ENCODE data around the gene PPFIA1.

PPFIA1 gene

DNA sequence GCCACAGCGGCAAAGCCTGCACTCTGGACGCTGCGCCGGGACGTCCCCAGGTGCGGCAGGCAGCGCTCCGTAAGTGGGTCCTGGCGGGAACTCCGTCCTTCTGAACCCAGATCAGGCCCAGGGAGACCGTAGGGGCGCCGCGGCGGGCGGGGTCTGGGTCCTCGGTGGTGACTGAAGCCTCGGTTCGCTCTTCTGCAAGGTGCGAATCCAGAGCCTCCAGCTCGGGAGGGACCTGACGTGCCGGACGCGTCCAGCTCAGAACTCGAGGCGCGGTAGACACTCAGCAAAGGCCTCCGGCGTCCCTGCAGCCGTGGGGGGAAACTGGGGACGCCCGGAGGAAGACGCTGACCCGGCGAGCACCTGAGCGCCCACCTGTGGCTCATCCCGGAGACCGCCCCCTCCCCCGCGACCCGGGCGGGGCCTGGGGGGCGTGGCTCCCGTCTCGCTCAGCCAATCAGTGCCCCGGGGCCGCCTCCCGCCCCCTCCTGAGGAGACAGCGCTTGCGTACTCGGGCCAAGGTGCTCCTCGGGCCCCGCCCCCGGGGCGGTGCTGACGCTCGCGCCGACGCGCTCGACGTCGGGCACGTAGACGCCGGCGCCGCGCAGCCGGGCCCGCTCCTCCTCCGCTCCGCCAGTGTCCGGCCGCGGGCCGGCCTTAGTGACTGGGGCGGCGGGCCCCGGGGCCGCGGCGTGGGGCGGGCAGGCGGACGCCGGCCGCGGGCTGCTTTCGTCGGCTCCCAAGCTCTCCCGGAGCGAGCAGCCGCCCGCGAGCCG, at the start of gene PPFIA1:
Gene PPFIA1 (plus strand): TSS at position 587 of the 773 bp plus-strand sequence. CDS start 1,483 bp downstream, outside the sequence.
- peak; percentile 62 for DNase-seq (ENCODE audit: low read depth, low spot score)

DNA sequence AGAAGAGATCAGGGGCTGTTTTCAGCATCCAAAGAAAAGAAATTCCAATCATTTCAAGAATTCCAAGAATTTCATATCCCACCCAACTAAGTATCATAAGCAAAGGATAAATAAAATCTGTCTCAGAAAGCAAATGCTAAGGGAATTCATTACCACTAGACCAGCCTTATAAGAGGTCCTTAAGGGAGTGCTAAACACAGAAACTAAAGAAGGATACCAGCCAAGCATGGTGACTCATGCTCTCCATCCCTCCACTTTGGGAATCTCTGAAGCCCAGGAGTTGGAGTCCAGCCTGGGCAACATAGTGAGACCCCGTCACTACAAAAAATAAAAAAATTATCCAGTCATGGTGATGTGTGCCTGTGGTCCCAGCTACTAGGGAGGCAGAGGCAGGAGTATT, 49.6 kb upstream of the PPFIA1 start:
- DNase-seq (ENCODE audit: low read depth, low spot score) = no peak

DNA sequence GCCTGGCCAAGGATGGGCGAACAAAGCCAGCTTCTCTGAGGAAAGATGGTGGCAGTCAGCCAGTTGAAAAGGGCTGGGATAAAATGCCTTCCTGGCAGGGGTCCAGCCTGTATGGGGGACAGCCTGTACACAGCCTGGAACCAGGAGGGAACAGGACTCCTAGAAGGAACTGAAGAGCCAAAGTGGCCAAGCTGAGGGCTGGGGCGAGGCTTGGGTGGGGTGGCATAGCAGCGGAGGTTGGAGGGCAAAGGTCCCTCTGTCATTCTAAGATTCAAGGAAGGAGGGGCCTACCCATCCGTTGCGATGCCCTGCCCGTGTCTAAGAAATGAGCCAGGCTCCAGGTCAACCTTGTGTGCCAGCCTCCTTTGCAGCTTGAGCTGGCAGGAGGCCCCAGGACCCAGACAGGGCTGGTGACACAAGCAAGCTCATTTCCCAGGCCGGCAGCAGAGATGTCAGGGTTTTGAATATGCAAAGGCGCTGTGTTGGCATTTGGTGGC, 44.8 kb upstream of the PPFIA1 start:
- DNase-seq (ENCODE audit: low read depth, low spot score) = no peak

DNA sequence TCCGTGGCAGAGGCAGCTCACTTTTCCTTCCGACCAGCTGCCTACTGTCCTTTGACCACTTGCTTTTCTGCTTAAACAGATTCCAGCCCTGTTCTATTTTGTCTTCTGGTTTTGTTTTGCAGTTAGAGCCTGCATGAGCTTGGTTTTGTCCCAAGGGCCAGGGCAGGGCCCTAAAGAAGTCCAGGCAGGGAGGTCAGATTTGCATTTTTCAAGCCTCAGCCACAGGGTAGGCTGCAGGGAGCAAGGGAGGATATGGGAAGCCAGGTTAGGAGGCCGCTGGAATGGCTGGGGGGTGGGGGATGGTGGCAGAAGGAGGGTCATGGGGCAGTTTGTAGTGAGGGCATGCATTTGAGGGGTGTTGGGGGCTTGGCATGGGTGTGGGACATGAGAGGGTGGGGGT, 44.3 kb upstream of the PPFIA1 start:
- no peak for DNase-seq (ENCODE audit: low read depth, low spot score)

DNA sequence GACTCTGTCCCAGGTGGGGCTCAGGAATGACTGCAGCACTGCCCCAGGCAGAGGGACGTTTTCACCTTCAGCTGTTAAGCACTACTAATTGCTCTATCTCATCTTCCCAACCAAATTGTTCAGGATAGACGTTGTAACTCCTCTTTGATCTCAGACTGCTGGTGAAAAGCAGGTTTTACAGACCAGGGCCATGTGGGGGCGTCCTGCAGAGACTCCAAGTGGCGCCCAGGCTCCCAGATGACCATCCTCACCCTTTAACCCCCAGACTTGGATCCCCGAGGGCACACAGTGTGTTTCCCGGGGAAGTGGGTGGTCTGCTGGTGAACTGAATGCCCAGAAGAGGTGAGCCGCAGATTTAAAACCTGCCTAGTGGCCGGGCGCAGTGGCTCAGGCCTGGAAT, 43.5 kb upstream of the PPFIA1 start:
- no peak for DNase-seq (ENCODE audit: low read depth, low spot score)

DNA sequence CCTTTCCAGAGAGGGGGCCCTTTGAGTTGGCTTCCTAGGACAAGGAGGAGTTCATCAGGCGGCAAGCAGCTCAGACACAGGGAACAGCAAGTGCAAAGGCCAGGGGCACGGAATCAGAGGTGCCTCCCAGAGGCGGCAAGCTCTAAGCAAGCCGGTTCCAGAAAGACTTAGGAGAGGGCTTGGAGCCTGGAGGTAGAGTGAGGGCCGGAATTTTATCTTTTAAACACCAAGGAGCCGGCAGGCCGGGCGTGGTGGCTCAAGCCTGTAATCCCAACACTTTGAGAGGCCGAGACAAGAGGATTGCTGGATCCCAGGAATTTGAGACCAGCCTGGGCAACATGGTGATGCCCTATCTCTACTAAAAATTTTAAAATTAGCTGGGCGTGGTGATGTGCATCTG, 40.8 kb upstream of the PPFIA1 start:
- DNase-seq (ENCODE audit: low read depth, low spot score) = no peak

DNA sequence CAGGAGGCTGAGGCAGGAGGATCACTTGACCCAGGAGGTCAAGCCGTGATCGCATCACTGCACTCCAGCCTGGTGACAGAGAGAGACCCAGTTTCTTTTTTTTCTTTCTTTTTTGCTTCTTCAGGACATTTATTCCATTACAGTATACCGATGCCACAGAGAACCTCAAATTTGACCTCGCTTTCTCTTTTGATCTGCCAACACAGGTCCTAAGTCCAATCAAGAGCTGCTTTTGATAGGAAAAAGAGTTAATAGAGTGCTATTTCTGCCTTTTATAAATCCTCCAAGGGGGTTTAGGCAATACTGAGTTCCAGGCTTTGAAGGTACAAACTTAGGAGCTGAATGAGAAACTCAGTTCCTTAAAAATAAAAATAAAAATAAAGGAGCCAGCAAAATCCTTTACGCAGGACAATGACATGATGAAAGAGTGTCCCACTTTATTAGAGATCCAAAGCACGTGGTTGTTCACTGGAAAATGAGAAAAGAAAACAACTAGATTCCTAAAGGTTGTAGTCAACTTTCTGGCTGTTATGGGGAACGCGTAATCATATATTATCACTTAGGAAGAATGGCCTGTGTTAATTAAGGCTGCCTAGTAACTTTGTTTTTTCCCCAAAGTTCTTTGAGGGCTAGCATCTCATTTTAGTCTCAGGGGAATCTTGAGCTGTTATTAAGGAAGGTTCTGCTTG, 40.2 kb upstream of the PPFIA1 start:
- DNase-seq (ENCODE audit: low read depth, low spot score) = no peak

DNA sequence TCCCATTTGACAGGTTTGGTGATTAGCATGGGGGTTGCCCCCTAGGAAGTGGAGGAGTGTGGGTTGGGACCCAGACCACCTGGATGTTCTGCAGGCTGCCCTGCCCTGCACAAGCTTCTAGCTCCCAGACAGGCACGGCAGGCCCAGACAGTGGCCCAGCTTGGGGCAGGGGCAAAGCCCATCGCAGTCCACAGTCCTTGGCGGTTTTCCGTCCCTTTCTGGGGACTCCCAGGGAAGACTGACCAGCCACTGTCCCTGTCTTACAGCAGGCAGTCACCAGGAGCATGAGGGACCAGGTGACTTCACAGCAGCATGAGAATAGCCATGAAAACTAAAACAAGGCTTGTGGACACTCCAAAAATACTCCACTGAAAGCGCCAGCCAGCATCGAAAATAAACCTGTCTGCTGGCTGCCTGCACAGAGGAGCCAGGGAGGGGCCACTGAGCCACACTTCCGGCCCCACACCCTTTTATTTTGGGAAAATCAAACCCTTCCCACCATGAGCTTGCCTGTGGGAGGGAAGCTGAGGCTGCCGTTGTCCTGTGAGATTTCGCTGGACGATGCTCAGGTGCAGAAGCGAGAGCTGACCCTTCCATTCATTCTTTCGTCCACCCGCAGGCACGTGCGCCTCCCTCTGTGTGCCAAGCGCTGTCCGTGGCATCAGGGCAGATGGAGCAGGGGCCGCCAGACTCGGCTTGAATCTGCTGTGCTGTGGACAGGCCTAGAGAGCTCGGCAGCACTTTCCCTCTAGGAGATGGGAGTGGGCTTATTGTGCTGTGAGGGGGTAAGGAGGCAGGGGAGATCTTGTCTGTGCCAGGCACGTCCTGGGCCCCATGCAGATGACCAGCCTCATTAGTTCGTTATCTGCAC, 39.4 kb upstream of the PPFIA1 start:
- no peak for DNase-seq (ENCODE audit: low read depth, low spot score)

DNA sequence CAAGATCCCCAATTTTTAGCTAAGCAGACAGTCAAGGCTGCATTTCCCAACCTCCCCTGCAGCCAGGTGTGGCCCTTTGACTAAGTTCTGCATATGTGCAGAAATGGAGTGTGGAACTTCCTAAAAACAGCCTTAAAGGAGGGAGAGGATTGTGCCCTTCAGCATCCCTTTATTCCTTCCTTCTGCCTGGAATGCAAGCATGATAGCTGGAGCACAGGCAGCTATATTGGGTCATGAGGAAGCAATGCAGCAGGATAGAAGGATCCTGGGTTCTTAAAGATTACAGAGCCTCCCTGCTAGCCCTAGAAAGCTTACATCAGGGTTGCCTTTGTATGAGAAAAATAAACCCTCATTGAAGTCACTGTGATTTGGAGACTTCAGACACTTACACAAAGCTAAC, 37.5 kb upstream of the PPFIA1 start:
- no peak for DNase-seq (ENCODE audit: low read depth, low spot score)

DNA sequence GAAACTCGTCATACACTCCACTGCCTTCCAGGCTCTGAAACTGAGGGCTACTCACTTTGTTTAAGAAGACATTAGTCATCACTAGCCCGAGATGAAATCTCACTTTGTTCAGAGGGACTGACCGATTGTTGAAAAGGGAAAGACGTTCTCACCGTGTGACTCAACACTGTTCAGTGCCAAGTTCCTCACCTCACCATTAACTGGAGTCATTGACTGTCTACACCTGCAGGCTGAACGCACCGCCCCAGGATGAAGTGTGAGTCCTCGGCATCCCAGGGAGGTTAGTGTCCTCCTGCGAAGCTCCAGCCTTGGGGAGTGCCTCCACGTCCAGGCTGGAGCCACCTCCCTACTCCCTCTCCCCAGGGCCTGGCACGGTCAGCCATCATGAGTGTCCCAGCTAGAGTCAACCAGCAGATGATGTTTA, 37.0 kb upstream of the PPFIA1 start:
- DNase-seq (ENCODE audit: low read depth, low spot score) = no peak

DNA sequence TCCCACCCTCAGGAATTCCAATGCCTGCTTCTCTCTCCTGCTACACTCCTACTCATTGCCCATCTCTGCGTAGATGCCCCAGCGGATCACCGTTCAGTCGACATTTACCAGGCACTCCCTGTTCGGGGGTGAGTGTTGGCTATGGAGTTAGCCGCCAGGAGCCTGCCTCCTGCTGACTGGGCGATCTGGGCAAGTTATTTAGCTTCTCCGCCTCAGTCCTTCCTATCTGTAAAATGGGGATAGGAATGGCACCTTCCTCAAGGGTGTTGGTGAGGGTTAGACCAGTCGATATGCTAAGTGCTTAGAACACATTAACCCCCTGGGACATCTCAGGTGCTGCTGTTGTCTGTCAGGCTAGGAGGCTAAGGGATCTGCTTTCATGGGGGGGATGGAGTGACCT, 36.5 kb upstream of the PPFIA1 start:
- no peak for DNase-seq (ENCODE audit: low read depth, low spot score)

DNA sequence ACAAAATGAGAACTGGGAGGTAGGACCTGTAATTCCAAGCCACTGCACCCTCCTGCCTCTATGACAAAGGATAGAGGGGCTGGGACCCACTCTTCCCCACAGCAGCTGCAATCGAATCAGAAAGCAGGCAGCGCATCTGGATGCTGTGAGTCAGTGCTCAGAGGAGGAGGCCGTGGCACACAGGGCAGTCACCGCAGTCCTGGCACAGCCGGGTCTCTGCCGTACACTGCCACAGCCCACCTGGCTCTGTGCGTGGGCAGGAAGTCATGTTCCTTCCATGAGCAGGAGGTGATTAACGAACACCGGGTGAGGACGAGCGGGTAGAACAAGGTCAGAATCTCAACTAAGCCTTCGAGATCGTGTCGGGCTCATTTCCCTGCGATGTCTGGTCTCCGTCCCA, 30.2 kb upstream of the PPFIA1 start:
- no peak for DNase-seq (ENCODE audit: low read depth, low spot score)

DNA sequence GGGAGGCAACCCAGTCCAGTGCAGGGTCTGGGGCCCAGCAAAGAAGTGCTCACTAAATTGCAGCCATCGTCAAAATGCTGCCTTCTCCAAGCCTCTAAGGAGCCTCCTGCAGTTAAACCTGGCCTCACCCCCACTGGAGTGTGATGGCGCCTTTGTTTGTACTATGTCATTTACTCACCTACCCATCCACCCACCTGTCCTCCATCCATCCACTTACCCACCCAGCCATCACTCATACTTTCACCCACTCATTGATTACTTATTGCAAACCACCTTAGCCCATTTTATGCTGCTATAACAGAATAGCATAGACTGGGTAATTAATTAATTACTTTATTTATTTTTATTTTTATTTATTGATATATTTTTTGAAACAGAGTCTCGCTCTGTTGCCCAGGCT, 28.8 kb upstream of the PPFIA1 start:
- DNase-seq (ENCODE audit: low read depth, low spot score) = no peak

DNA sequence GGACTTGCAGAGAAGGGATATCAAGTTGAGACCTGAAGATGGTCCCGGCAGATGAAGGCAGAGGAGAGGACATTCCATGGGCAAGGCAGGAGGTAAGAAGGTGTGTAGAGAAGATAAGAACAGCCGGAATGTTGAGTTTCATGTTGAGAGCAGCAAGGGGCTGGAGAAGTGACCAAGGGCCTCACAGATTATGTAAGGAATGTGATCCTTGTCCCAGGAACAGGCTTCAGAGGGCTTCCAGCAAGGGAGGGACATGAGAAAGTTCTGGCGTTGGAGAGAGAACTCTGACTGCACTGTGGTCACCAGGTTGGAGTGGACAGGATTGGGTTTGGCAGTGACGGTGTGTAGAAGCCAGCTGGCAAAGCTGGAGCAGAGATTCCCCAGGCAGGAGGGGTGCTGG, 27.6 kb upstream of the PPFIA1 start:
- DNase-seq (ENCODE audit: low read depth, low spot score) = no peak

DNA sequence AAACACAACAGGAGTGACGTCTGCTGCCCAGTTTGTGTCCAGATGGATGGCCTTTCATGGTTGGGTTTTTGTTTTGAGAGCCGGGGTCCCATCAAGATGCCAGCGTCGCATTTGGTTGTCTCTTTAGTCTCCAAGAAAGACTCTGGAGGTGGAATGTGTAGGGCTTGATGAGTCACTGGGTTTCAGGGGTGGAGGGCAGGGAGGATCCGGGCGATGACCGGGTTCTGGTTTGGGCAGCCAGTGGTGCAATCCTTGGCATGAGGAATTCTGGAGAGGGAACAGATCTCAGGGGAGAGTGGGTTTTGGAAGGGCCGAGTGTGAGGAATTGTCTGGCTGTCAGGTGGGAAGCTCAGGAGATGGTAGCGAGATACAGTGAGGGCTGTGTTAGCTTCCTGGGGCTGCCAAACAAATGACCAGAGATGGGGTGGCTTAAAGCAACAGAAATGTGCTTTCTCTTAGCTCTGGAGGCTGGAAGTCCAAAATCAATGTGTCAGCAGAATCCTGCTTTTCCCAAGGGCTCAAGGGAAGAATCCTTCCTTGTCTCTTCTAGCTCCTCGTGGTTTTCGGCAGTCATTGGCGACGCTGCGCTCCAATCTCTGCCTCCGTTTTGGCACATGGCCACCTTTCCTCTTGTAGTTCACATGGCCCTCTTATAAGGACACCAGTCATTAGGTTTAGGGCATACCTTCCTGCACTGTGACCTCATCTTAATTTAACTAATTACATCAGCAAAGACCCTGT, 26.4 kb upstream of the PPFIA1 start:
- DNase-seq (ENCODE audit: low read depth, low spot score) = no peak

DNA sequence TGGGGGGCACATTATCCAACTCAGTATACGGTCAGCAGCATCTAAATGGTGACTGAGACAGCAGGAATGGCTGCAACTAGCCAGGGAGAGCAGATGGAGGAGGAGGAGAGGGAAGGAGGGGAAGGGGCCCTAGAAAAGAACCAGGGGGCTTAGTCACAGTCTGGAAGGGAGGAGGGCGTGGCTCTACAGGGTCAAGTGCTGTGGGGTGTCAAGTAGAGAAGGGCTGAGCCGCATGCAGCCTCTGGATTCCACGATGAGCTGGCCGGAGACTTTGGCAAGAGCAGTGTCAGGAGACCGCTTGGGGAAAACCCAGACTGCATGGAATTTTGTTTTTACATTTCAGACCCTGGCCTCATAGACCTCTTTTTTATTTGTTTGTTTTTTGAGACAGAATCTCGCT, 25.8 kb upstream of the PPFIA1 start:
- no peak for DNase-seq (ENCODE audit: low read depth, low spot score)

DNA sequence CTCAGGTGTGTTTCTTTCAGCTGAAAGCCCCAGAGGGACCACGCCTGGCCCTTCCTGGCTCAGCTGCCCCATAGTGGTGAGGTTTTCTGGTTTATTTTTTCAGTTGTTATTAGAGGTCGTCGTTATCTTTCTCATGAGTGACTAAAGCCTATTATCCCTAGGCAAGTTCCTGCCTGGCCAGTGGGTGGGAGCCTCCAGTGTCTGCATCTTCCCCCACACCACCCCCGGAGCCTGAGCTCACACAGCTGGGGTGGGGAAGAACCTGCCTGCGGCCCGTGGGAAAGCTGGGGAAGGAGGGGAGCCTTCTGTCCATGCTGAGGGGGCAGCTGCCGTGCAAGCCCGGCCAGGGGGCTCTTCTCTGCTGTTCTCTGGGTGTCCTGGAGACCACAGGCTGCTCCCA, 24.3 kb upstream of the PPFIA1 start:
- DNase-seq (ENCODE audit: low read depth, low spot score) = no peak

DNA sequence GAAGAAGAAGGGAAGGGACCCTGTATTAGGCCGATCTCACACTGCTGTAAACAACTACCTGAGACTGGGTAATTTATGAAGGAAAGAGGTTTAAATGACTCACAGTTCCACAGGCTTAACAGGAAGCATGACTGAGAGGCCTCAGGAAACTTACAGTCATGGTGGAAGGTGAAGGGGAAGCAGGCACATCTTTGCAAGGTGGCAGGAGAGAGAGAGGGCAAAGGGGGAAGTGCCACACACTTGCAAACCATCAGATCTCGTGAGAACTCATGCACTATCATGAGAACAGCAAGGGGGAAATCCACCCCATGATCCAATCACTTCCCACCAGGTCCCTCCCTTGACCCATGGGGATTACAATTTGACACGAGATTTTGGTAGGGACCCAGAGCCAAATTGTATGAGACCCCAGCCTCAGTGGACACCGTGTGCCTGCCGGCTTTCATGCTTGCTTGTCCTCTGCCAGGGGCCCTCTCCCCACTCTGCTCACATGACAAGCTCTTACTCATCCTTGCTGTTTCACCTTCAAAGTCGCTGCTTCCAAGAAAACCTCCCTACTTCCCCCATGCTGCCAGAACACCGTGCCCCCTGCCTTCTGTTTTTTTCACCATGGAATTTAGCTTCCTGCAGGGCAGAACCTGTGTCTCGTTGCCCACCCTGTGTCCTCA, 23.3 kb upstream of the PPFIA1 start:
- no peak for DNase-seq (ENCODE audit: low read depth, low spot score)

DNA sequence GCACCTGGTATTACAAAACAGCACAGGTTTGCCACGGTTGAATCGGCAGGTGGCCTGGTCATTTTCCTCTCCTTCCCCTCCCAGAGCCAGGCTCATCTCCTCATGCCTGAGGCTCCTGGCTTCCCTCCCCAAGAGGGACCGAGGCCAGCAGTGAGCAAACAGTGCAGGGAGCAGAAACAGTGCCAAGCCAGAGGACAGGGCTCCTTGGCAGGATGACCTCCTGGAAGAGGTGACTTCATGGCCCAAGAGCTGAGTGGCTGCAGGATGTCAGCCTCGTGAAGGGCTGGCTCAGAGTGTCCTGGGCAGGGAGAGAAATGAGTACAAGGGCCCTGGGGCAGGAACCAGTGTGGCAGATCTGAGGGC, 22.8 kb upstream of the PPFIA1 start:
- DNase-seq (ENCODE audit: low read depth, low spot score) = no peak

DNA sequence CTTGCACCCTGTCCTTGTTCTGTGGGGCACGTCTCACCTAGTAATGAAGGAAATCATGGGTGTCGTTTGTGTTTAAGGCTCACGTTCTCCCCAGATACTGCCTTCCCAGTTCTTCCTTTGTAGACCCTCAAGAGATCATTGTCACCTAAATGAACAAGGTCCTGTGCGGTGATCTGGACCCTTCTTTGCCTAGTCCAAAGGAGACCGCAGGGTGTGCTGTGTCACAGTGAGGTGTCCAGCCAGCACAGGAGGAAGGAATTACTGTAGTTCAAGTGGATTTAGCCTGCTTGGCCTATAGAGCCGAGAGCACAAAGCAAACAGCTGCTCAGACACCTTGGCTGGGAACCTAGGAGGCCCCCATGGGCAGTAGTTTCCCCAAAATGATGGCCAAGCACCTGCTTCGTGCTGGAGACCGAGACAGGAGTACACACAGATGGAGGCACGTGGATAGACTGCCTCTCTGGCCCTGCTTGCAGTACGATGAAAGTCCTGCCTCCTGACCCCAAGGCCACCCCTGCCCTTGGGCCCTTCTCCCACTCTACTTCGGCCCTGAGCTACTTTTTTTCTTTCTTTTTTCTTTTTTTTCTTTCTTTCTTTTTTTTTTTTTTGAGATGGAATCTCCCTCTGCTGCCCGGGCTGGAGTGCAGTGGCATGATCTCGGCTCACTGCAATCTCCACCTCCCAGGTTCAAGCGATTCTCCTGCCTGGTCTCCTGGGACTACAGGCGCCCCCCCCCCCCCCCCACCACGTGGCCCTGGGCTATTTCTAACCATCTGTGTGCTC, 19.4 kb upstream of the PPFIA1 start:
- DNase-seq (ENCODE audit: low read depth, low spot score) = no peak
